Effector CD4-positive, alpha-beta T cell (primary cell): Measurements from ENCODE around the gene STK32A.

Experiments
- DNase-seq: peaks from one replicate; pipeline ENCODE4 v3.0.0-alpha.2; 2020

STK32A gene

GRCh38 chr5:147427521-147428401 lies 192.9 kb downstream of the STK32A start:
- no peak for DNase-seq

DNA sequence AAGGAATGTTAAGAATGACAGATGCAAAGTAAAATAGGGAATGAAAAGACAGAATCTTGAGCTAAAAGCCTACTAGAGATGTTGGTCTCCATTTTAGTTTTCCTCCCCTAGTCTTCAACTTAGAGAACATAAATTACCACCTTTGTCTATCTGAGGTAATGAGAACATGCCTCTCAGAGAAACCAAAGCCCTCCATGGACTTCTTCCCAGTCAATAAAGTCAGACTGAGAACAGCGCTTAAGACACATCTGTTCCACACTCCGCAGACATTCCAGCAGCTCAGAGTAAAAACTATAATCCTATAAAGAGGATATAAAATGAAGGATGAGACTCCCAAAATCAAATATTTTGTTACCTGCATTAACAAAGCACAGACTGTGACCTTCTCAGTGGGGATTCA lies 195.8 kb downstream of the STK32A start:
- DNase-seq: no peak

DNA sequence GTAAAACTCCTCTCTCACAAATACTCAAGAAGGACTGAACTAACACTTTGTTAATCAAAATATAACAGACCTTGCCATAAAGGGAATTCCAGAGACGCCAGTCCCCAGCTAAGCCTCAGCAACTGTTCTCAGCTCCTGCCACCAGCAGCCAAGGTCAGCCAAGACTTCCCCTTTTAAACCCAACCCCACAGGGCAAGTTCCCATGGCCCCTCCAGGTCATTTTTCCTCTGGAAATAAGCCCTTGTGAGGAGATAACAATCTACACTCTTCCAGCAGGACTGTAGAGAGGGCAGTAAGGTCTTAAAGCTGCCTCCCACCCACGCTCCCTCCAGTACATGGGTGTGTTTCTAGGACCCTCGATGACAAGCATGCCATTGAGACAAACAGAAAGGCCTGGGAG lies 196.8 kb downstream of the STK32A start:
- no peak for DNase-seq

- no peak for DNase-seq
Measured at GRCh38 chr5:147432323-147432722, 197.5 kb downstream of the STK32A start.

DNA sequence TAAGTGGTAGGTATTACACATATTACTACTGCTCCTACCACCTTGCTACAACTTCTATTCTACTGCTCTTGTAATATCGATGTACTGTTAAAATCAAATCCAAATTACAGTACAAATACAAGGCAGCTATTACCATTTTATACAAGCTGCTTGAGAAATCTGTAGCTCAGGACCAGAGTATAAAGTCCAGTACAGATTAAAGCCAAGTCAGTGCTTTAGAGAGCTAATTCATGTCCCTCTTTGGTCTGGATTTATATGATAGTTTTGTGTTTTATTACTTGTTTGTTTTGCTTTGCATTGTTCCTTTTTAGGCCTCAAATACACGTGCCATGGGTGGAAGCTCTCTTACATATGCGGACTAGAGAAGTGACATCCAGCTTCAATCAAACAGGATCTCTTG lies 199.2 kb downstream of the STK32A start:
- no peak for DNase-seq

- DNase-seq: no peak
Measured at GRCh38 chr5:147436596-147436995, 201.8 kb downstream of the STK32A start.

GRCh38 chr5:147437161-147437596 lies 202.4 kb downstream of the STK32A start:
- no peak for DNase-seq
